NCI-H2081 (cell line): ENCODE measurements around the gene LIN9.

Experiments used
- DNase-seq, 2 experiments: peaks; one replicate each; lab custom pipeline; 2025; lab: John Stamatoyannopoulos, UW

Gene LIN9

GRCh38 chr1:226318471-226318870 is 9.5 kb upstream of the LIN9 start:
- DNase-seq, result no peak

- DNase-seq, result no peak
Observed at GRCh38 chr1:226314055-226314454, 5.1 kb upstream of the LIN9 start.

- no peak for DNase-seq
Observed at GRCh38 chr1:226312065-226312464, 3.1 kb upstream of the LIN9 start.

- no peak for DNase-seq
Observed at GRCh38 chr1:226311376-226311775, 2.4 kb upstream of the LIN9 start.

GRCh38 chr1:226310637-226311195 is 1.8 kb upstream of the LIN9 start:
- DNase-seq, result no peak

GRCh38 chr1:226310245-226310540 is 1.2 kb upstream of the LIN9 start:
- DNase-seq, result no peak

- no peak for DNase-seq
Observed at GRCh38 chr1:226309398-226310244, 657 bp upstream of the LIN9 start.

- peak; percentile 55 to 58 for DNase-seq
Observed at GRCh38 chr1:226308166-226308722, 720 bp downstream of the LIN9 start.

GRCh38 chr1:226306425-226306824 is 2.5 kb downstream of the LIN9 start:
- DNase-seq, result no peak

GRCh38 chr1:226305184-226305583 is 3.8 kb downstream of the LIN9 start:
- no peak for DNase-seq

- no peak for DNase-seq
Observed at GRCh38 chr1:226304291-226304955, 4.5 kb downstream of the LIN9 start.

- DNase-seq, result no peak
Observed at GRCh38 chr1:226302731-226303130, 6.2 kb downstream of the LIN9 start.

GRCh38 chr1:226296911-226297310 is 12.1 kb downstream of the LIN9 start:
- no peak for DNase-seq

- peak in 1 of 2 experiments; percentile 29 for DNase-seq
Observed at GRCh38 chr1:226293553-226293920, 15.4 kb downstream of the LIN9 start.

- DNase-seq, result no peak
Observed at GRCh38 chr1:226292874-226293552, 16.0 kb downstream of the LIN9 start.

GRCh38 chr1:226287587-226287986 is 21.4 kb downstream of the LIN9 start:
- DNase-seq, result no peak

GRCh38 chr1:226281058-226281457 is 27.9 kb downstream of the LIN9 start:
- DNase-seq, result no peak

GRCh38 chr1:226279498-226279897 is 29.5 kb downstream of the LIN9 start:
- no peak for DNase-seq

GRCh38 chr1:226277897-226278296 is 31.1 kb downstream of the LIN9 start:
- no peak for DNase-seq

- DNase-seq, result no peak
Observed at GRCh38 chr1:226276987-226277386, 32.0 kb downstream of the LIN9 start.

- no peak for DNase-seq
Observed at GRCh38 chr1:226276077-226276682, 32.8 kb downstream of the LIN9 start.

- no peak for DNase-seq
Observed at GRCh38 chr1:226274138-226274537, 34.8 kb downstream of the LIN9 start.
